MM.1S (cell line): ENCODE data around the gene TP53I13.
A peak's percentile ranks its signal among the peaks of the same experiment; 100 is the strongest.

Experiments
- EZH2 ChIP-seq: fragments of 300-600 bp; sonication (generic); optimal IDR thresholded peaks from 2 replicates; pipeline ENCODE3; 2017; ENCODE audit warnings: low read depth, mild to moderate bottlenecking, antibody characterized with exemption, low read length, mixed read lengths
- EZH2phosphoT487 ChIP-seq: fragments of 300-600 bp; sonication (generic); IDR thresholded peaks from 2 replicates; pipeline ENCODE4 v1.6.1; 2018; ENCODE audit warnings: antibody characterized with exemption, low read length
- TF ChIP-seq, protein P1 (sequence below): fragments of 300-600 bp; sonication (generic); IDR thresholded peaks from 2 replicates; pipeline ENCODE4 v1.5.1; 2016; ENCODE audit warnings: antibody characterized with exemption, low read length, mixed read lengths

DNA sequence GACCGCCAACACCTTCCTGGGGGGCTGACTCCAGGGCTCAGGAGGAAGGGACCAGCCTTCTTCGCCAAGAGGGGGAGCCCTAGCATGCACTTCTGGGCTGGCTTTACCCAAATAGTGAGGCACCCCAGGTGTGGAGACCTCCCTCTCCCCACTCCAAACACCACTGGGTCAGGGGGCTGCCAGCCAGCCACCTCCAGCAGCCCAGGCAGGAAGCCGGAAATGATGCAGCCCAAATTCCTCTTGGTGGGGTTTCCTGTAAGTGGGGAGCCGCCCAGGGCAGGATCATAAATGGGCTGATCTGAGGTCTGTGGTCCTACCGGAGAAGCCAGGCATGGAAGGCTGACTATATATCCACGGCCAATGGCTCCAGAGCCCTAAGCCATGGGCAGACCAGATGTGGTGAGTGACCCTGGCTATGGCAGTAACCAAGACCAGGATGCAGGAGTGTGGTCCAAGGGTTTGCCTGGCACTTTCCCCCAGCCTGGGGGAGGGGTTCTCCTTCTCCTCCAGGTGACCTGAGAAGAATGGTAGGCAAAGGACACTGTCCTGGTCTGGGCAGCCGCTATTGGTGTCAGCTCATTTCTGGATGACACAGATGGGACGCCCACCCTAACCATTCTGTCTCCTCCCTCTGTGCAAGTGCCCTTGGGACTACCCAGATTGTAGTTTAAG lies 16.7 kb downstream of the TP53I13 start:
- TF ChIP-seq, protein P1, sequence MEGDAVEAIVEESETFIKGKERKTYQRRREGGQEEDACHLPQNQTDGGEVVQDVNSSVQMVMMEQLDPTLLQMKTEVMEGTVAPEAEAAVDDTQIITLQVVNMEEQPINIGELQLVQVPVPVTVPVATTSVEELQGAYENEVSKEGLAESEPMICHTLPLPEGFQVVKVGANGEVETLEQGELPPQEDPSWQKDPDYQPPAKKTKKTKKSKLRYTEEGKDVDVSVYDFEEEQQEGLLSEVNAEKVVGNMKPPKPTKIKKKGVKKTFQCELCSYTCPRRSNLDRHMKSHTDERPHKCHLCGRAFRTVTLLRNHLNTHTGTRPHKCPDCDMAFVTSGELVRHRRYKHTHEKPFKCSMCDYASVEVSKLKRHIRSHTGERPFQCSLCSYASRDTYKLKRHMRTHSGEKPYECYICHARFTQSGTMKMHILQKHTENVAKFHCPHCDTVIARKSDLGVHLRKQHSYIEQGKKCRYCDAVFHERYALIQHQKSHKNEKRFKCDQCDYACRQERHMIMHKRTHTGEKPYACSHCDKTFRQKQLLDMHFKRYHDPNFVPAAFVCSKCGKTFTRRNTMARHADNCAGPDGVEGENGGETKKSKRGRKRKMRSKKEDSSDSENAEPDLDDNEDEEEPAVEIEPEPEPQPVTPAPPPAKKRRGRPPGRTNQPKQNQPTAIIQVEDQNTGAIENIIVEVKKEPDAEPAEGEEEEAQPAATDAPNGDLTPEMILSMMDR: peak; percentile 36
- no peak for TF ChIP-seq EZH2
- no peak for TF ChIP-seq EZH2phosphoT487
